Measurements from ENCODE around the gene MEGF11.

MEGF11 gene

DNA sequence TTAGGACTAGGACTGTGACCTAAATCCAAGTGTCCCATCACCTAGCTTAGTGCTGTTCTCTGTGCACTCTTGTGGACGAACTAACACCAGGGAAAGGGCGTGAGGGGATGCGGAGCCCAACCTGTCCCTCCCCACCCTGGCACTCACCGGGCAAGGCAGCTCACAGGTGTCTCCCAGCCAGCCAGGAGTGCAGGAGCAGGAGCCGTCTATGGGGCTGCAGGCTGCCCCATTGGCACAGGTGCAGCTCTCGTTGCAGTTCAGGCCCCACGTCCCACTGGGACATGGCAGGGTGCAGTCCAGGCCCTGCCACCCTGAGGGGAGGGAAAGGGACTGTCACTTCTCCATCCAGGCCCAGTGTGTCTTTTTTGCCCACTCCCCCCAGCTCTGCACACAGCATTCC, 324.0 kb downstream of the MEGF11 start:
- no peak for DNase-seq

DNA sequence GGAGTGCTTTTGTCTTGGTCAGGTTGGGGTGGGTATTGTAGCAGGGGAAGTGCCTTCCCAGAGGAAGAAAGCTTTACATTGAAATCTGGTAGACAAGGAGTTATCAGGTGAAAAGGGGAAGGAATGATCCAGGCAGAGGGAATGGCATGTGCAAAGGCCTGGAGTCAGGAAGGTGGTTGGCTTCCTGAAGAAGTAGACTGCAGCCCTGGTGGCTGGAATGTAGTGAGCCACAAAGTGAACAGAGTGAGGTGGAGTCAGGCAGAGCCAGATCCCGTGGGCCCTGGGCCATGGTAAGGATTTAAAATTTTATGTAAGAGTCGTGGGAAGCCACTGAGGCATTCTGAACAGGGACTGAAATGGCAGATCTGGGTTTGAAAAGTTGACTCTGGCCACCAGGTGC, 326.0 kb downstream of the MEGF11 start:
- DNase-seq: no peak

DNA sequence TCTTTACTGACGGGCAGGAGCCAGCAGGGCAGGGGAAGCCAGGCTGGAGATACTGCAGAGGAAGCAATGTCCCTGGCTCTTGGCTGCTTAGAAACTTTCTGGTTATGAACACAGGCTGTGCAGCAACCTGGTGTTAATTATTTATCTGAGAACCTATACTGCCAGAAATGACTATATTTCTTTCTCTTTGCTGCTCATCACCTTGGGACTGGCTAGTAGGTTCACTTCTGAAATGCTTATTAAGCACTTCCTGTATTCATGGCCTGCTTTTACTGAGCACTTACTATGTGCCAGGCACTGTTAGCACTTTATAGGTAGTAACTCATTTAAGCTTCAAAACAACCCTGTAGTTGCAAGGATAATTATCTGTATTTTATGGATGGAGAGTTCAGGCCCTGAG, 326.7 kb downstream of the MEGF11 start:
- no peak for DNase-seq

DNA sequence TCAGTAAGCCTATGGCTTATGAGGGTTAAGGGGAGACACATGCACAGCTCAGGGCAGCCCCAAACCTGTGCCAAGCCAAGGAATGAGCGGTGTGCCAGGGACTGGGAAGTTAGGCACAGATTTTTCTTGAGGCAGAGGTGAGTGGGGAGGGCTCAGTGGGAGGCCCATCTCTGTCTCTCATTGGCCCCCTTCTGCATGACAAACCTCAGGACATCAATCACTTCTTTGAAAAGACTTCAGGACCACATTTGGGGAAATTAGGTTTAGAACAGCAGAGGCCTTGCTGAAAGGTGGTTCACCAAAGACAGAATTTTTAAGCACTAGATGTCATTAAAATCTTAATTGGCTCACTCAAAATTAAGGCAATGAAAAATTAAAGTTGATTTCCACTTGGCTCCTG, 327.1 kb downstream of the MEGF11 start:
- no peak for DNase-seq

DNA sequence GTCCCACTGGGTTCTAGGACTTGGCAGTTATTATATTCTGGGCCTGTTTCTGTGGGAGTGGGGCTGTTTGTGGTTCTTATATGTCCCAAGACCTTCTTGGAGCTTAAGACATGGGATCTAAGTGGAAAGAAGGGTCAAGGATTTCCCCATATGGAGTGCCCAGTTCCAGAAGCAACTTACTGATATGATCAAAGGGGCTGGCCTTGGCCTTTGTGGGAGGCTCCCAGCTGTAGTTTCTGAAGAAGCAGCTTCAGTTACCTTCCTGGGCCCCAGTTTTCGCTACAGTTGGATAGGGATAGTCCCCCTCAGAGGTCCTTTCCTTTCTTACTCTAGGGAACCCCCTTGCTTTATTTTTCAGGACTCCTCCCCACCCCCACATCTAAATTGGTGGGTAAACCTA, 328.2 kb downstream of the MEGF11 start:
- DNase-seq: no peak

DNA sequence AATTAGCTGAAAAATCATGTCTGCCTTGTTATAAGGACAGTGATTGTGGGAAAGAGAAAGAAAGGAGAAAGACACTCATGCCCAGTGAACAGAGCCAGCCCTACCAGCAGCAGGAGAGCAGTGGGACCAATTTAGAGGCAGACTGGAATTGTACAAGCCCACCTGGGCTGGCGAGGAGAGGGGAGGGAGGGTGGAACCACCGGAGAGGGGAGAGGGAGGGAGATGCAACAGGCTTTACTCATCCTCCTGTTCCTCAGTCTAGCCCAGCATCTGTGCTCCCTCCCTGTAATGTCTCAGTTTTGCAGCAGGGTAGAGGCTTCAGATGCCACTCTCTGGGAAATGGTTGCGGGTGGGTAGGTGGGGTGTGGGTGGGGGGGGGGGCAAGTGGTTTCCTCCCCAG, 329.5 kb downstream of the MEGF11 start:
- DNase-seq: no peak

DNA sequence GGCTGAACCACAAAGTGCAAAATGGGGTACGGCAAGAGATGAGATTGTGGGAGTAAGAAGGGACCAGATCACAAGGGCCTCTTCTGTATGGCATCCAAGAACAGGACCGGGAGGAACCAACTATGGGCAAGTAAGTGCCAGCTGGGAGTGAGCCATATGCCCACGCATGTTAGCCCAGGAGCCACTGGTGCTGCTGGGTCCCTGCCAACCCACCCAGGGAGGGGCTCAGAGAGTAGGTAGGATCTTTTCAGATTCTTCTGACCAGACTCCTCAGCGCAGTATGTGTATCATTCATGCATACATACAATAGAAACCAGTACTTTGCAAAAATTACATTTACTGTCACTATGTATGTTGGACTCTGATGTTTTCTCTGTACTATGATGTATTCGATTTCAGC, 330.3 kb downstream of the MEGF11 start:
- no peak for DNase-seq

DNA sequence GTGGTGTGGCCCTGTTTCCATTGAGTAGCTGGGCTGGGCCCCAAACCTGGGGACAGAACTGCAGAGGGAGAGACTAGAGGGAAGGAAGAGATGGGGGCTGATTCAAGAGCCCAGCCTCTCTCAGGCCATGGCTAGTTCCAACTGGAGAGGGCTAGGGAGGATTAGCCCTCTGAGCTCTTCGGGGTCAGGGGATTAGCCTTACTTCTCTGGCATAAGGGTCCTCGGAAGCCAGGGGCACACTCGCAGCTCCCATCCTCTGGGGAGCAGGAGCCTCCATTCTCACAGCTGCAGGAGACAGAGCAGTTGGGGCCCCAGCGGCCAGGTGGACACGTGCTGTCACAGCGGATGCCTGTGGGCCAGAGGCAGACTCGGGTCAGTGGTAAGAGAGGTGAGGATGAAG, 330.9 kb downstream of the MEGF11 start:
- DNase-seq: no peak

DNA sequence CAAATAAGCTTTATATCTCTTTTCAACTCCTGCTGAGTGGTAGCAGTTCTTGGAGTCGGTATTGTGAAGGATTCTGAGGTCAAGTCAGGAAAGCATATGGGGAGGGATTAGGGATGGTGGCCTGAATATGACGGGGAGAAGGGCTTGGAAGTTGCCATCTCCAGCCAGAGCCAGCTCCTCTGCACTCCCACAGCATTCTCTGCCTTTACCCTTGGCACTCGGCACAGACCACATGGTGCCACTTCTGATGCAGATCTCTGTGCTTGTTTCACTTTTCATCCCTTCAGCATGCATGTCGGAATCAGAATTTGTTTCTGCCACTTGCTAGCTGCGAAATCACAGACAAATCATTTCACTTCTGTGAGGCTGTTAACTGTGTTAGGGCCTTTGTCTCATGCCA, 331.8 kb downstream of the MEGF11 start:
- no peak for DNase-seq

DNA sequence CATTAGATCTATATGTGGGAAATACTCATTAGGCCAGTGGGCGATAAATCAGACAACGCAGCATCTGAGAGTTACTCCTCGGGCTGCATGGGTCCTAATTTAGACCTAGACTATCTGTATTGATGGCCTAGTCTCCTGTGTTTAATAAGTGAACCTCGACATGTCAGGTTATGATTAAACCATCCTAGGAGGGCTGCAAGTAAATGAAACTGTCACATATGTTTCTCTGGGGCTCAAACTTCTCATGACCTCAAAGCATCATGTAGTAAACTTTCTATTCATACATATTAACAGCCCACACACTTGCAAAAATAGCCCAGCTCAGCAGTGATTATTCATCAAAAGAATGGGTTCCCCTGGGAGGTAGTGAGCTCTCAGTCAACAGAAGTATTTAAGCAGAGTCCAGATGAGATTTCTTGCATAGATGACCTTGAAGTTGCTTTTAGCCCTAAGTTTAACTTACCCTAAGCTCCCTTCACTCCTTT, 332.7 kb downstream of the MEGF11 start:
- DNase-seq: no peak

DNA sequence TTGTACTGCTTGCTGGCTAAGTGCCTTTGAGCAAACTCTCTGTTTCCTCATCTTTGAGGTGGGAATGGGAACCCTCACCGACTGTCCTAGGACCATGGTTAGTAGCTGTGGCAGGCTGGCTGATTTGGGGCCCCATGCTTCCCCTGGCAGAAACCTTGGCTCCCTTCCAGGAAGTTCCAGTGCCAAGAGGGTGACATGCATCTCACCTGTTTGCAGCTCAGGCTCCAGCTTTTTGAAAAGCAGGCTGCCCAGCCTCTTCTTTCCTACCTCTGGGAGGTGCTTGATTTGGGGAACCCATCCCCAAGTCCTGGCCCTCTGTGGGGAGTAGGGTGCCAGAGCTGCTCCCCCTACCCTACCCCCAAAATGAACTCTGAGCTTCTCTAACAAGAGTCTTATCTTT, 333.4 kb downstream of the MEGF11 start:
- peak; percentile 3 for DNase-seq

DNA sequence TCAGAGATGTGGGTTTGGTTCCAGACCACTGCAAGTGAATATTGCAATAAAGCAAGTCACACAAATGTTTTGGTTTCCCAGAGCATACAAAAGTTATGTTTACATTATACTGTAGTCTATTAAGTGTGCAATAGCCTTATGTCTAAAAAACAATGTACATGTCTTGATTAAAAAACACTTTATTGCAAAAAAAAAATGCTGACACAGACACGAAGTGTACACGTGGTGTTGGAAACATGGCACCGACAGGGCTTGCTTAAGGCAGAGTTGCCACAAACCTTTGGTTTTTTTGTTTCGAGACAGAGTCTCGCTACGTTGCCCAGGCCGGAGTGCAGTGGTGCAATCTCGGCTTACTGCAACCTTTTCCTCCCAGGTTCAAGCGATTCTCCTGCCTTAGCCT, 334.2 kb downstream of the MEGF11 start:
- DNase-seq: no peak

DNA sequence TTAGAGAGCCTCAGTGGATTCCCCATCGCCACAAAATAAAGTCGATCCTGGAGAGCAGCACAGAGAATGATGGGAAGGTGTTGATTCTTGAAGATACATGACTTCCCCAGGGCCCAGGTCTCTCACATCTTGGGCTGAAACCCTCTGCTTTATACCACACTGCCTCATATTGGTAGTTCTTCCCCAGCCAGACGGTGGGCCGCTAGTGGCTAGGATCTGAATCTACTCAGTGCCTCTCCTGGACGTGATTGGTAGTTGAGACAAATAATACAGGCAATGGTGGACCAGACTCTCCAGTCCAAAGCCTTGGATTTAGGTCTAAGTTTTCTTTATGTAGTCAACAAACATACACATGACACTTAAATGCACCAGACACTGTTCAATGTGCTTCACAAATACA, 334.6 kb downstream of the MEGF11 start:
- DNase-seq: no peak

DNA sequence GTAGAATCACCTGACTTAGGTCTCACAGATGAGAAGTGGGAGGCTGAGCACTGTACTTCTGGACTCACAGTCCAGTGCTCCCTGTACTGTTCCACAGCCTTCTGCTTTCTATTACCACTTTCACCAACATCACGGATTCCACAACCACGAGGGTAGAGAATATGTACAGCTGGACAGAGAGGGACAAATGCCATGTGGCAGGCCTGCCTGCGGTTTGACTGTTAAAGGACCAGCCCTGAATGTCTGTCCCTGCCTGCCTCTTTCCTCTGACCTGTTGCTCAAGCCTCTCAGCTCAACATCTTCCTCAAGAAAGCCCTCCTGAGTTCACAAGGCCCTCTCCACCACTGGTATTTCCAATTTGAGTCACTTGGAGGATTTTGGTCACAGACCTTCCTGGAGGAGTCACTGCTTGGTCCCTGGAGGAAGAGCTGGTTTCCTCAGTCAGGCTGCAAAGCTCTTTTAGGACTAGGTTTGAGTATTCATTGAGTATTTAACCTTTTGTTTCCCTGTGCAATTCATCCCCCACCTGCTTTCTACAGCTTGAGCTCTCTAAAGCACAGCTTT, 335.1 kb downstream of the MEGF11 start:
- no peak for DNase-seq

DNA sequence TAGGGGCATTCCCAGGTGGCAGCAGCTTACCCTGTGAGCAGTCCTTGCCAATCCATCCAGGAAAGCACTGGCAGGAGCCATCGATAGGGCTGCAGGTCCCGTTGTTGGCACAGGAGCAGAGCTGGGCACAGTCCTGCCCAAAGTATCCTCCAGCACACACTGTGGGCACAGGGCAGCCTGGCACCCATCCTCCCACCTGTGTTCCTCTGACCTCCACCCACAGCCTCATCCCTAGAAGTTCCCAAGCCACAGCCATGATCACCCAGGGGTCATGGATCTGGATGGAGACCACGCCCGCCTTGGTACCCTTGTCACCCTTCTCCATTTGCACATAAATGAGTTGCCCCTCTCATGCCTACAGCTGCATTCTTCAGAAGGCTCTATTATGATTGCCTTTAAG, 335.6 kb downstream of the MEGF11 start:
- no peak for DNase-seq

DNA sequence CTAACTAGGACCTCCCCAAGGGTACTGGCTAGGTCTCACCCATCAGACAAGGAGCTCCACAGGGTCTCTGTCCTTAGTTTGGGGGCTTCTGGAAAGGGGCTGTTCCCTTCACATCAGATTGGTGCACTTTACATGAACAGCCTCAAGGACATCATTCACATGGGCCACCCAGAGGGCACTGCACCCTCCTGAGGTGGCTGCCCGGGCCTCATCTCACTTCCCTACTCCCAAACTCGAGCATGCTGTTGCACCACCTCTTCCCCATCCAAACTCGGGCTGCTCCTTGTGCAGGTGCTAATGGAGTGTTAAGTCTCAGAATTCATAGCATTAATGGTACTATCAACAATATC, 336.2 kb downstream of the MEGF11 start:
- DNase-seq: no peak

DNA sequence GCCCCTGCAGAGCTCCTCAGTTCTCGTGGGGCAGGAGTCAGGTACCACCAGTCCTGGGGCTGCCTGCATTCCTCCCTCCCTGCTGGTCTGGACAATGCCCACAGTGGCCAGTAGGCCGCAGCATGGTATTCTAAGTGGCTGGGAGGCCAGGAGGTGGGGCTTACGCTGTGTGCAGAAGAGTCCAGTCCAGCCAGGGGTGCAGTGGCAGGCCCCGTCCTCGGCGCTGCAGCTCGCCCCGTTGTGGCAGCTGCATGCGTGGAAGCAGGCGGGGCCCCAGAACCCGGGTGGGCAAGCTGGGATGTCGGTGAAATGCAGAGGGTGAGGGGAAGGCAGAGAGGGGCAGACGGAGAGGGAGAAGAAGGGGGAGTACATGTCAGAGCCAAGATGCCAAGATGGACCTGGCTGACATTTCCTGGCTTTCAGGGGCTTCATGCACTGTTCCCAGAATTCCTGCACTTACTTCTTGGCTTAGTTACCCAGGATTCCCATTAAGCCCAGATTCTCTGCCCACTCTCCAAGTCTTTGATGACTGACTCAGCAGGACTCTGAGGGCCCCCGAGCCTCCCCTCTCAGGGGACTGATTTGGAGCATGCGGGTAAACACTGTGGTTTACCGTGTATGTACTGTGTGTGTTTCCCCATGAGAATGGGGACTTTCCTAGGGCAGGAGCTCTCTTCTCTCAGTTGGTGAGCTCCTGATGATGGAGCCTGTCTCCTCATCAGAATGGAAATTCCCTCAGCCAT, 336.7 kb downstream of the MEGF11 start:
- DNase-seq: no peak

DNA sequence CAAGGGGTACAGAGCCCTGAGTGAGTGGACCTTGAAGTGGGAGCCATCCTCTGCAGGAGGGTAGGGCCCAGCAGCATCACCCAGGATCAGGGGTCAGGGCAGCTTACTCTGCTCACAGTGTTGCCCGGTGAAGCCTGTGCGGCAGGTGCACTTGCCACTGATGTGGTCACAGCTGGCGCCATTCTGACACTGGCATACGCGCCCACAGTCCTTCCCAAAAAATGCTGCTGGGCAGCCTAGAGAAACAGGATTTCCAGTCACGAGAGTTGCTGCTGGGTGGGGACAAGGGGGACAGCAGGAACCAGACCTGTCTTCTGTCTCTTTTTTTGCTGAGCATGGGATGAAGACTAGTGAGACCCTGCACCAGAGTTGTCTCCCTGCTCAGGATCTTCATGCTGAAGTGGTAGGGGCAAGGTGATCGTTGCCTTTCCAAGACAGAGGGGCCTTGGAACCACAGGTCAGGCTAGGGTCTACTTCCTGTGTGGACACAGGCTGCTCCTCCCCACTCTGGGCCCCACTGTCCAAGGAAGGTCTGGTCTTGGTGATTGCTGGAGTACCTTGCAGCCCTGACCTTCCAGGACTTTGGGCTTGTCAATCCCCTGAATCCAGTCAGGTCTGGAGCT, 337.4 kb downstream of the MEGF11 start:
- DNase-seq: no peak

DNA sequence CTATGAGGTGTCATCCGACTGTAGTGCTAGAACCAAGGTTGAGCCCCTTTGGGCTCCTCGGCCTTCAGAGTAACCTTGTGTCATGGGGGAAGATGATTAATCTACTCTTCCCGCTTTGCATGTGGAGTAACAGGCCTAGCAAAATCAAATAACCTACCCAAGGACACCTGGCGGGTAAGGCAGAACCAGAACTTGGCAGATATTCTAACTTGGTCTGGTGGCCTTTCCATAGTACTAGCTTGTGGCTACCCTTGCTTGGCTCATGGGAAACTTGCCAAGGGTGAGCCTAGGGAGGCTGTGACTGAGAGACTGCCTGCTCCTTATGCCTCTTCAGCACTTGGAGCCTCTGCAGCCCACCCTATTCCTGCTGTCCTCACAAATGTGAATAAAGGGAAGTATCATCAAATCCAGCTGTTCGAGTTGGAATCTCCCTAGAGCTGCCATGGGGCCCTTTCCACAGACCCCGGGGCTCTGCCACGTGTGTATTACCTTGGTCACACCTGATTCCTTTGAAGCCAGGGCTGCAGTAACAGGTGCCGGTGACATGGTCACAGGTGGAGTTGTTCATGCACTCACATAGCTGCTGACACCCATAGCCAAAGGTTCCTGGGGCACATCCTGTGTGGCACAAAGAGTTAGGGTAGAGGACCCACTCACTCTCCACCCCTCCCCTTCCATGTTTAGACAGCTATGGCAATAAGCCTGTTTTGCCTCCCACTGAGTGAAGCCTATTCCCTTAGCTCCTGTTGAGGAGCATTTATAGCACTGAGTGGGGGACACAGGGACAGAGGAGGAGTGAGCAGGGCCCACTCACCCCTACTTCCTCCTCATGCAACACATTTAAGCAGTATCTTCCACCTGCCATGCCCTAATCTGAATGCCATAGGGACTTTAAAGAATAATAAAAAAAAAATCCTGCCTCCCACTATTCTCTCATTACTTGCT, 338.3 kb downstream of the MEGF11 start:
- DNase-seq: no peak

DNA sequence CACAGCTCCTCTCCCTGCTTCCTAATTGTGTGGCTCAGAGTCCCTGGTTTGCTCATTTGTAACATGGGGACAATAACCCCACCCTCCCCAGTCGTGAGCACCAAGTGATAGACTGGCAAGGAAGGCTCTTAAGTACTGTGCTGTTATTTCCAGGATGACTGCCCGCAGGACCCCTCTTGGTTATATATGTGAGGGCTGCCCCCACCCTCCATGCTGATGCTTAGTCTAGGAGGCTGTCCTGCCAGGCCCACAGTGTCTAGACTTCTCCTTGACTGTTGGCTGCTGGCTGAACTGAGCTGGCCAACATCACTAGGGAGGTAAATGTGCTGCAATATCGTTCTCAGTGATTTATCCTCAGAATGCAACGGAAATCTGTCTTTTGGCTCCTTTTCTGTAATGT, 339.2 kb downstream of the MEGF11 start:
- DNase-seq: no peak

DNA sequence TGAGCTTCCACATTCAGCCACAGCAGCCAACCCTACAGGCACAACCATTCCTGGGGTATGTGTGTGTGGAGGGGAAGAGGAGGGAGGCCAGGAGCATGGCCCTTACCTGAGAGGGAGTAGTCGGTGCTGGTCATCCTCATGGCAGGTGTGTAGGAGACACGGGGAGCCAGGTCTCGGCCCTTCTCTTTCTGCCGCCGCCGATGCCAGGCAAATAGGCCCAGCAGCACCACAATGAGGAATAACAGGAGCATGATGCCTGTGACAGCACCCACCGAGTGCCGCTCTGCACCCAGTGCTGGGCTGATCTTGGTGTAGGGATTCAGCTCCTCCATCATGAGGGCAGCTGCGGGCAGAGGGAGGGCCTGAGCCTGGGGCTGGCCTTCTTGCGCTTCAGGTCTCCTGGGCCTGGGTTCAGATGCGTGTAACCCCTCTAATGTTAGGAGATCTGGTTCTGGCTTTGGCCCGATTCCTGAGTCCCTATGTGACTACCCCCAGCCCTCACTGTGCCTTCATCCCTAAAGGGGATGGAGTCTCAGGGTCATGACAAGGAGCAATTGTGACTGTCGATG, 339.8 kb downstream of the MEGF11 start:
- no peak for DNase-seq

DNA sequence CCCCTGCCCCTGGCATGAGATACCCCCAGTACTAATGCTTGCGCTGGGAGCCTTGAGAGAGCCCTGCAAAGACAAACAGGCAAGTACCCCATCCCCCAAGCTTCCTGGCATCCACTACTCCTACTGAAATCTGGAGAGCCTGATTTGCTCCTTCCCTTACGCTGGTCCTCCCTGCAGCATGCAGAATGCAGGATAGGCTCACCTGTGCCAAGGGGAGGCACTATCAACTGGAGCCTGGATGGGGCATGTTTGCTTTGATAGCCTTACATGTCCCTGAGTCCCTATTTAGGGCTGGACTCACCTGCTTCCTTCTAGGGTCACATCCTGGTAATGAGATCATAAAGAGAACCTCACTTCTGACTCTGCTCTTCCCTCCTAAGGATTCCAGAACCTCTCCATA, 341.3 kb downstream of the MEGF11 start:
- DNase-seq: no peak

DNA sequence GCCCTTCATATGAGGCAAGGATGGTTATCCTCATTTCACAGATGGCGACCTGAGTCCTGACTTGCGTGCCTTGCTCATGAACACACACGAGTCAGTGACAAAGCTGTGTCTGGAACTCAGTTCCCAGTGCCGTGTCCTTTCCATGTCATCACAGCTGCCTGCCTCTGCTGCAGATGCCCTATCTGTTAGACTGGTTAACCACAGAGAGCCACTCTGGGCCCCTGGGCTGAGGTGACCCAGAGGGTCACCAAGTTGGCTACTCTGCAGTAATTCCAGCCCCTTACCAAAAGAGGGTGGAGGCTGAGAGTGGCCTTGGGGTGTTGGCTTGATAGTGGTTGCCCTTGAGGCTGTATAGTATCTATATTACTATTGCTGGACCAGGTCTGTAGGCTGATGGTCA, 343.2 kb downstream of the MEGF11 start:
- DNase-seq: no peak
